Suppressor macrophage treated with lipopolysaccharide for 1 hour (primary cell): ENCODE measurements around the gene MLF2.
A peak's percentile ranks its signal among the peaks of the same experiment; 100 is the strongest.

ENCODE experiments used
- DNase-seq, 3 donors: peaks; one replicate each; pipeline ENCODE4 v3.0.0-alpha.2; 2020 to 2022

MLF2 gene, protein sequence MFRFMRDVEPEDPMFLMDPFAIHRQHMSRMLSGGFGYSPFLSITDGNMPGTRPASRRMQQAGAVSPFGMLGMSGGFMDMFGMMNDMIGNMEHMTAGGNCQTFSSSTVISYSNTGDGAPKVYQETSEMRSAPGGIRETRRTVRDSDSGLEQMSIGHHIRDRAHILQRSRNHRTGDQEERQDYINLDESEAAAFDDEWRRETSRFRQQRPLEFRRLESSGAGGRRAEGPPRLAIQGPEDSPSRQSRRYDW

DNA sequence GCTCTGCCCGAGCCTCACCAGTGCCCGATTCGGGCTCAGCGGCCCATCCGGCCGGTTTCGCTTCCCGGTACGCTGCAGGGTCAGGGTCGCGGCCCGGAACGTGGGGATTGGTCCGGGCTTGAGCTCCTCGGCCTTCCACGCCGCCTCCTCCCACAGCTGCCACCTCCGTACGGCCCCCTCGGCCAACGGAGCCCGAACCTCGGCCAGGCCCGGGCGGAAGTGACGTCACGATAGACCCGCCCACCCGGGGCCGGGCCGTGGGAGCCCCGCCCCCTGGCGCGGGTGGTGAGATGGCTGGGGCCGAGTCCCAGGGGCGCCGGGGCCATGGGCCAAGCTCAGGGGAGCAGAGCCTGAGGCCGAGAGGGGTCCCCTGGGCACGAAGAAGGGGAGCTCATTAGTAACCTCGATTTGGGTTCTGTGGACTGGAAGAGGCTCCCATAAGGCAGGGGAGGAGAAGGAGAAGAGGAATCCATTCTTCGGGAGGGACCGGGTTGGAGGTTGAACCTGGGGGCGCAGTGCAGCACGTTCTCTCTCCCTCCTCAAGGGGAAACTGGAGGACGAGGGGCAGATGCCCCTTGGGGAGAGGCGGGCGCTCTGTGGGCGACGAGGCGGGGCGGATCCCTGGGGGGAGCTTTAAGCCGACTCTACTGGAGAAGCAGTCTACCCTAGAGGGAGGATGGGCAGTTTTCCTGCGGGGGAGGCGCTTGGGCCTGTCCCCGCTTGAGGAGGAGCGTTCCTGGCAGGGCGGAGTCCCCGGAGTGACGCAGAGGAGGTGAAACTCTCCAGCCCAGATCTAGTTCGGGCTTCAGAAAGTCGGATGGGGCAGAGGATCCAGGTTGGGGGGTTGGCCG is at the start of gene MLF2:
Gene MLF2, minus strand, starts transcription at position 221 of the 851 bp plus-strand sequence. CDS start 807 bp downstream, outside the sequence.
- peak; percentile 98 to 99 (median 99) for DNase-seq

- no peak for DNase-seq
These were observed 46.2 kb upstream of the MLF2 start for GRCh38 chr12:6799147-6799546.

GRCh38 chr12:6796576-6796975 is 43.6 kb upstream of the MLF2 start:
- no peak for DNase-seq

DNA sequence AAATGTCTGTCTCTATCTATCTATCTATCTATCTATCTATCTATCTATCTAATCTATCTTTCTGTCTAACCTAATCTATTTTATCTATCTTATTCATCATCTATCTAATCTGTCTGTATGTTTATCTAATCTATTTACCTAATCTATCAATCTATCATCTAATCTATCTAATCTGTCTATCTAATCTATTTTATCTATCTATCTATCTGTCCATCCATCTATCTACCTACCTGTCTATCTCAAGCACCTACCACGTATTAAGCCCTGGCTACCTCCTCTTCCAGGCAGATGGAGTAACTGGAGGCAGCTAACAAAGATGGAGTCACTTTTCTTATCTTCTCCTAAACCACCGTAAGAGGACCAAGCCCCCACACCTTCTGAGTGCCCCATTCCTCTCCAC is 42.1 kb upstream of the MLF2 start:
- DNase-seq = no peak

- peak; percentile 89 to 92 (median 90) for DNase-seq
These were observed 39.7 kb upstream of the MLF2 start for GRCh38 chr12:6792522-6793201.

DNA sequence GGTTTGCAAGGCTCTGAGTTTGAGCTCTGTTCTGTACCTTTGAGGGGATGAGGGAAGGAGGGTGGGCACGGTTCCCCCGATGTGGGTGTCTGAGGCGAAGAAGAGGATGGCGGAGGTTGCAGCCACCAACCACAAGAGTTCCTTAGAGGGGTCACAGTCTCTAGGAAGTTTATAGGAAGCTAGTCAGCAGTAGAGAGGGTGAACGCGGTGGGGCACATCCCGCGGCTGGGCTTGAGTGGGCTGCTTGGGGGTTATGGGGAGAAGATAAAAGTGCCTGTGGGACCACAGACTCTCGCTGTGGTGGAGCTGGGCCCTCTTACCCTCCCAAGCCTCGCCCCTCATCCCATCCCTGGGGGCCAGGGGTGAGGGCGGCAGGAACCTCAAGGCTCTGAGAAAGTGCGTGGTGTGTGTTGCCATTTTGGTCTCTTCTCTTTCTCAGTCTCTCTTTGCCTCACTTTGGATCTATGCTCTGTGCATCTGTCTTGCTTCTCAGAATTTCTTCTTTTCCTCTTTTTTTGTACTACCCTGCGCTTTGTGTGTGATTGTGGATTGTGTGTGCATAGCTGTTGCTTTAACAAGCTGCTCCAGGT is 39.1 kb upstream of the MLF2 start:
- no peak for DNase-seq

DNA sequence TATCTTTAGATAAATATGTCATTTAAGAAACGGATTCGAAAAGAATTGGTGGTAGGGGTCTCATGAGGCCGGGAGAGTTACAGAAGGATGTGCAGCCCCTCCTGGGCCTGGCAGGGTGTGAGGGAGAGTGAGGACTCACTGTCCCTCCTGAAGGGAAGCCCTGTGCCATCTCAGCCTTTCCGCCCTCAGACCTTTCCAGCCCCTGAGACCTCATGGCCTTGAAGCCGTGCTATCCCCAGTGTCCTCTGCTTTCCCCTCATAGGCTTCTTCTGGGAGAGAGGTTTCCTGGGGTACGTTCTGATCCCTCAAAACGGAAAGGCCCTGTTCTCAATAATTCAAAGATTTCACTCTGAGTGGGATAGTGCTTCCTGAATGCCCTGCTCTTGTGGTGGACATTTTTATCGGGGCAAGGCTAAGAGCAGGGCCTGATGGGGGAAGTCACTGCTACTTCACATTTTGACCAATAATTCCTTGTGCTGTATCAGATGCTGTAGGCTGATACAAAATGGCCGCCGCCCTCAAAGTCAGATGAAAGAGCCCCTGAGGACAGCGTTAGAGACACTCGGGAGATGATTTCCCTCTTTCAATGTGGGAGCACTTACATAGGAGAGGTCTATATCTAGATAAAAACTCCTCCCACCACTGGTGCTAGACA is 37.7 kb upstream of the MLF2 start:
- DNase-seq = peak in 2 of 3 donors; percentile 43 to 45

DNA sequence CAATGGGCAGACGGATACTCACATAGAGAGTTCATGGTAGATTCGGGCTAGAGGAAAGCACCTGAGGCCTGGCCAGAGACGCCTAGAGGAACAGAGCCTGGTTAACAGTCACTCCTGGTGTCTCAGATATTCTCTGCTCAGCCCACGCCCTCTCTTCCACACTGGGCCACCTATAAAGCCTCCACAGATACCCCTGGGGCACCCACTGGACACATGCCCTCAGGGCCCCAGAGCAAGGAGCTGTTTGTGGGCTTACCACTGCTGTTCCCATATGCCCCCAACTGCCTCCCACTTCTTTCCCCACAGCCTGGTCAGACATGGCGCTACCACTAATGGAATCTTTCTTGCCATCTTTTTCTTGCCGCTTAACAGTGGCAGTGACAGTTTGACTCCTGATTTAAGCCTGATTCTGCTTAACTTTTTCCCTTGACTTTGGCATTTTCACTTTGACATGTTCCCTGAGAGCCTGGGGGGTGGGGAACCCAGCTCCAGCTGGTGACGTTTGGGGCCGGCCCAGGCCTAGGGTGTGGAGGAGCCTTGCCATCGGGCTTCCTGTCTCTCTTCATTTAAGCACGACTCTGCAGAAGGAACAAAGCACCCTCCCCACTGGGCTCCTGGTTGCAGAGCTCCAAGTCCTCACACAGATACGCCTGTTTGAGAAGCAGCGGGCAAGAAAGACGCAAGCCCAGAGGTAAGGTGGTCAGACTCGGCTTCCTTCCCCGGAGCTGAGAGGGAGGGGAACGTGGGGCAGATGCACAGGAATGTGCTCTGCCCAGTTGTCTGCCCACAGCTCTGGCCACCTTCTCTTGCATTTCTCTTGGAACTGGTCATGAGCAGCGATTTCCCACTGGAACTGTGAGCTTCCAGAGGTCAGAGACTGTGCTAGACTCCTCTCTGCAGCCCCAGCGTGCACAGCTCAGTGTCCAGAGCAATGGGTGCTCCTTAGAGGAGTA is 36.3 kb upstream of the MLF2 start, which contains the start of gene CD4:
Gene CD4, plus strand, starts transcription at position 557 of the 953 bp plus-strand sequence. CDS start 10,611 bp downstream, outside the sequence.
- peak; percentile 80 to 91 (median 81) for DNase-seq

GRCh38 chr12:6787309-6787708 is 34.4 kb upstream of the MLF2 start:
- peak in 1 of 3 donors; percentile 17 for DNase-seq

DNA sequence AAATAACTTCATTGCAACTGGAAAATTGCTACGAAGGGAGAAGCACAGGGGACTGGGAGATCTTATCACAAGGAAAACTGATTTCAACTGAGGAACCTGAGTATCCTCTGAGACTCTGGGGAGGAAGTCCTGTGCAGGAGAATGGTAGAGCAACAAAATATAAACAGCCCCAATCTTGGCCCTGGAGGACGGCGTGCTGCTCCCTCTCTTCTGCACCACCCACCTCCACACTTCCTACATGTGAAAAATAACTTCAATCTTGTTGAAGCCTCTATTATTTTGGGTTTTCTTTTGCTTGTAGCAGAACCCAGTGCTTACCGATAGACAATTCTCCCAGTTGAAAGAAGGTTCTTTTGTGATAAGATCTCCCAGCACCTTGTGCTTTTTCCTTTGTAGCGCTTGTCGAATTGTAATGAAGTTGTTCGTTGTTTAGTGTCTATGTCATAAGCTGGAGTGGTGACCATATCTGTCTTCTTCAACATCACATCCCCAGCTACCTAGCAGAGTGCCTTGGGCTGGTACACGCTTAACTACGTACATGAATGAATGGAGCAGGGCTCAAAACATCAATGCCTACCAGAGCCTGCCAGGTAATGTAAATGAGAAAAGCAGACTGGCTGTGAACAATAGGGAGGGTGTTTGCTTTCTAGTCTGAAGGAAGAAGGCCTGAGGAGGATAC is 33.6 kb upstream of the MLF2 start:
- DNase-seq = peak in 1 of 3 donors; percentile 7

- peak; percentile 45 to 63 (median 62) for DNase-seq
These were observed 31.8 kb upstream of the MLF2 start for GRCh38 chr12:6784761-6785160.

DNA sequence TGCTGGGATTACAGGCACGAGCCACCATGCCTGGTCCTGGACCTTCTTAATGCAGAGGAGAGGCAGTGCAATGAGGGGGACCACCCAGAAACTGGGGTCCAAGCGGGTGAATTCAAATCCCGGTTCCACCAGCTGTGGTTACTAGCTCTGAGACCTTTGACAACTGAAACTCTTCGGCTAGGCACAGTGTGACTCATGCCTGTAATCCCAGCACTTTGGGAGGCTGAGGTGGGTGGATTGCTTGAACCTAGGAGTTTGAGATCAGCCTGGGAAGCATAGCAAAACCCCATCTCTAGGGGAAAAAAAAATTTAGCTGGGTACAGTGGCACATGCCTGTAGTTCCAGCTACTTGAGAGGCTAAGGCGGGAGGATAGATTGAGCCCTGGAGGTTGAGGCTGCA is 31.4 kb upstream of the MLF2 start:
- peak; percentile 51 to 65 (median 56) for DNase-seq

GRCh38 chr12:6783828-6784227 is 30.9 kb upstream of the MLF2 start:
- peak in 1 of 3 donors; percentile 16 for DNase-seq

GRCh38 chr12:6782850-6783566 is 30.1 kb upstream of the MLF2 start:
- DNase-seq = peak in 1 of 3 donors; percentile 17

DNA sequence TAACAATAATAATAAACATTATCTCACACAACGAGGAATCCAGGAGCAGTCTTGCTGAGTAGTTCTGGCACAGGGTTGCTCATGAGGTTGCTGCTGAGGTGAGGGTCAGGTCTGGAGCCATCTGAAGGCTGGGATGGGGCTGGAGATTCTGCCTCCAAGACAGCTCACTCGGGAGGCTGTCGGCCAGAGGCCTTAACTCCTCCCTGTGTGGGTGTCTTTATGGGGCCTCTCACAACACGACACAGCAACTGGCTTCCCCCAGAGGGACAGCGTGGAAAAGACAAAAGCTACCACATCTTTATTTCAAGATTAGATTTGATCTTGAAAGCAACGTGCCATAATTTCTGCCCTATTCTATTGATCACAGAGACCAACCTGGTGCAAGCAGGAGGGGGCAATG is 29.2 kb upstream of the MLF2 start:
- DNase-seq = no peak

- peak in 1 of 3 donors; percentile 68 for DNase-seq
These were observed 27.6 kb upstream of the MLF2 start for GRCh38 chr12:6780573-6780972.

DNA sequence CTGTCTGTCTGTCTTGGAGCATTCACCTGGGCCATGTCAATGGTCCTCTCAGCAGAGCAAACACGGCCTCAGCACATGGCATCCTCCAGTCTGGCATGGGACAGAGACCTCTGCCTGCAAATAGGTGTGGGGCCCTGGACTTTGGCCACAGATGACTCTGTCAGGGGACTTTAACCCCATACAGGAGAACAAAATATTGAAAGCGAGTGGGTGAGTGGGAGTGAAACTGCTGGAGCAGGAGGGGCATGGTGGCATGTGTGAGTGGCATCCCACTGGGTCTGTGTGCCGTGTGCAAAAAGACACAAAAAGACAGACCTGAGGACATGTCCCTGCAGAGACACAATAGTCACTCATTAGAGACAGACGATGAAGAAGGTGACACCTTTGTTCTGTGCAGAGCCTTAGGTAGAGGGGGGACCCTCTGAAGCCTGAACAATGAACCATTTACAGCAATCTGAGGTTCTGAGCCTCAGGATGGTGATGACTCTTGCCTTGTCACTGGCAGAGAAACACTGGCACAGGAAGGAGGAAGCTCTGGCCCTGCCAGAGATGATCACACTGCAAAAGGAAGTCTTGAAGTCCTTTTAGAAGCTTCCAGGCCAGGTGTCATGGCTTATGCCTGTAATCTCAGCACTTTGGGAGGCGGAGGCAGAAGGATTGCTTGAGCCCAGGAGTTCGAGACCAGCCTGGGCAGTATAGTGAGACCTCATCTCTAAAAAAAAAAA is 26.9 kb upstream of the MLF2 start:
- peak; percentile 44 to 63 (median 44) for DNase-seq

GRCh38 chr12:6778574-6779550 is 25.9 kb upstream of the MLF2 start:
- DNase-seq = peak; percentile 89 to 95 (median 95)
